Sigmoid colon (tissue), 7 donors: ENCODE measurements around the gene ABI2. TPM values are rescaled to one million over a fixed set of nuclear protein-coding genes. Genes with fewer than 3 reads are reported as not detected.
"Not testable (repeated sequence)": the region's sequence is repeated elsewhere in the genome, so short reads cannot be mapped to it uniquely, and the experiment has no call there.

Source experiments
- DNase-seq: peaks from one replicate; pipeline ENCODE4 v3.0.0-alpha.2; 2019
- H3K27ac ChIP-seq, 4 donors: fragments of 200-600 bp; sonication (generic); one replicate each; pipeline ENCODE4 v1.5.1; 2016 to 2019; ENCODE audit warnings: mild to moderate bottlenecking in 1 of 4
- H3K27me3 ChIP-seq, 3 donors: fragments of 200-600 bp; sonication (generic); one replicate each; pipeline ENCODE4 v1.5.1; 2019; ENCODE audit warnings: mild to moderate bottlenecking in 1 of 3
- H3K36me3 ChIP-seq, 4 donors: fragments of 200-600 bp; sonication (generic); one replicate each; pipeline ENCODE4 v1.5.1; 2016 to 2019
- H3K4me1 ChIP-seq, 4 donors: fragments of 200-600 bp; sonication (generic); one replicate each; pipeline ENCODE4 v1.5.1; 2017 to 2019
- H3K4me3 ChIP-seq, 4 donors: fragments of 200-600 bp; sonication (generic); one replicate each; pipeline ENCODE4 v1.5.1; 2017 to 2019; ENCODE audit warnings: mild to moderate bottlenecking in 2 of 4, moderate library complexity in 1 of 4
- H3K9me3 ChIP-seq, 4 donors: fragments of 200-600 bp in 3 of 4; sonication (generic) in 3 of 4; one replicate each; pipeline versions ENCODE4 v1.5.1 to v1.6.1; 2013 to 2019
- CTCF ChIP-seq, 4 experiments: fragments of 450-650 bp in 3 of 4; fragments of 200-600 bp in 1 of 4; IDR thresholded peaks; one replicate each; pipeline ENCODE4 v1.5.1; 2016 to 2019; ENCODE audit warnings: antibody characterized with exemption in 4 of 4, mild to moderate bottlenecking in 3 of 4, moderate library complexity in 2 of 4
- EP300 ChIP-seq, 4 donors: sonication (generic); formaldehyde crosslinking; IDR thresholded peaks; one replicate each; pipeline ENCODE4 v1.6.1; 2017; ENCODE audit warnings: antibody characterized with exemption in 4 of 4
- POLR2A ChIP-seq, 2 donors: fragments of 450-650 bp; IDR thresholded peaks; one replicate each; pipeline ENCODE4 v1.6.1; 2016; ENCODE audit warnings: antibody characterized with exemption in 2 of 2, mild to moderate bottlenecking in 2 of 2, moderate library complexity in 2 of 2
- POLR2AphosphoS5 ChIP-seq, 4 donors: sonication (generic); formaldehyde crosslinking; IDR thresholded peaks; one replicate each; pipeline ENCODE4 v1.6.1; 2017; ENCODE audit warnings: antibody characterized with exemption in 4 of 4
- WGBS, 2 donors: extraction: QIAGEN DNeasy Blood & Tissue Kit; methylation state at CpG; one replicate each; pipeline ENCODE4 v1.1.7; 2013; 5-methylcytosine and 5-hydroxymethylcytosine counted together
- intact Hi-C: fragments of 100-400 bp; cut with DNase I; formaldehyde crosslinking; loops from one replicate; pipeline ENCODE4 v1.15.1; 2023
- polyA plus RNA-seq, 3 donors: library from polyadenylated mRNA; stranded (reverse); fragments of 200-250 nt; gene quantifications; one replicate each; pipeline ENCODE4 v1.2.3, GENCODE V29; 2013
- total RNA-seq, 4 donors: library from RNA; depleted of rRNA; stranded (reverse); fragments of >200 nt; gene quantifications; one replicate each; pipeline ENCODE4 v1.1.0, GENCODE V29; 2016
- donor health status: healthy with polysubstance abuse.
- donor health status: Bipolar disorder and iron deficiency.
- donor health status: healthy.

ABI2 gene
- total and polyA plus RNA-seq, 7 donors, result 3.6 to 61.9 (median 38.3) TPM

GRCh38 chr2:203376173-203376572 is 48.0 kb downstream of the ABI2 start:
- H3K27me3 ChIP-seq, result no peaks in the 10 kb centered on the region
- TF ChIP-seq EP300 (IDR thresholded peaks at IDR 0.05) (no peak), POLR2AphosphoS5 (IDR thresholded peaks at IDR 0.05) (no peak), CTCF (IDR thresholded peaks at IDR 0.05) (no peak), POLR2A (IDR thresholded peaks at IDR 0.05) (no peak)
- intact Hi-C loops, result no loop called here
- no peaks in the 10 kb centered on the region for H3K4me1 ChIP-seq
- H3K4me3 ChIP-seq, result no peak overlapping the region
- no peaks in the 10 kb centered on the region for H3K9me3 ChIP-seq
- no peaks in the 10 kb centered on the region for H3K36me3 ChIP-seq
- DNase-seq, result no peak
- no peak overlapping the region for H3K27ac ChIP-seq

- TF ChIP-seq POLR2AphosphoS5 (IDR thresholded peaks at IDR 0.05) (no peak), CTCF (IDR thresholded peaks at IDR 0.05) (no peak)
- Histone ChIP-seq H3K9me3 (no peaks in the 10 kb centered on the region), H3K4me1 (no peaks in the 10 kb centered on the region), H3K27me3 (no peaks in the 10 kb centered on the region), H3K36me3 (no peaks in the 10 kb centered on the region), H3K27ac (no peak overlapping the region), H3K4me3 (no peak overlapping the region)
- 96 to 98% methylated on average over 3 of the region's 3 CpGs for WGBS, 2 donors
- intact Hi-C loops, result no loop called here
- DNase-seq, result no peak
Observed at GRCh38 chr2:203379156-203379555, 51.0 kb downstream of the ABI2 start.

GRCh38 chr2:203383038-203383437 is 54.8 kb downstream of the ABI2 start:
- no peaks in the 10 kb centered on the region for H3K36me3 ChIP-seq

GRCh38 chr2:203388153-203388552 is 60.0 kb downstream of the ABI2 start:
- H3K27me3 ChIP-seq, H3K36me3 ChIP-seq, H3K27ac ChIP-seq, H3K9me3 ChIP-seq, H3K4me3 ChIP-seq, H3K4me1 ChIP-seq, DNase-seq, intact Hi-C loops: not testable (repeated sequence)
- WGBS, 2 donors, result 95 to 97% methylated on average over 6 of the region's 6 CpGs

More at GRCh38 chr2:203383038-203383437, 54.8 kb downstream of the ABI2 start:
- Histone ChIP-seq H3K27me3 (no peaks in the 10 kb centered on the region), H3K27ac (no peak overlapping the region), H3K4me1 (no peaks in the 10 kb centered on the region), H3K4me3 (no peak overlapping the region), H3K9me3 (no peaks in the 10 kb centered on the region)
- intact Hi-C loops, result no loop called here
- WGBS, 2 donors, result 95 to 97% methylated on average over 1 of the region's 1 CpG
- no peak for DNase-seq
- no peak for TF ChIP-seq EP300 (IDR thresholded peaks at IDR 0.05)
- no peak for TF ChIP-seq POLR2A (IDR thresholded peaks at IDR 0.05)
- no peak for TF ChIP-seq POLR2AphosphoS5 (IDR thresholded peaks at IDR 0.05)
- no peak for TF ChIP-seq CTCF (IDR thresholded peaks at IDR 0.05)

GRCh38 chr2:203394519-203395227 is 66.5 kb downstream of the ABI2 start:
- WGBS, 2 donors, result 96 to 97% methylated on average over 9 of the region's 9 CpGs
- H3K4me1 ChIP-seq, result peaks cover 0 to 31% (median 18%) of the 10 kb centered on the region in 4 donors
- intact Hi-C loops, result loop anchor here (1.0 kb wide), 1 partner anchor 66 kb away; the partner anchor contains the start of gene ABI2

More at GRCh38 chr2:203394519-203395227, 66.5 kb downstream of the ABI2 start:
- peaks cover 0 to 13% (median 0%) of the 10 kb centered on the region in 4 donors for H3K36me3 ChIP-seq
- no peaks in the 10 kb centered on the region for H3K9me3 ChIP-seq
- H3K27ac ChIP-seq, result peak overlapping the region in 2 of 4 donors; percentile 12 to 52
- H3K27me3 ChIP-seq, result no peaks in the 10 kb centered on the region
- TF ChIP-seq POLR2A (IDR thresholded peaks at IDR 0.05) (no peak), EP300 (IDR thresholded peaks at IDR 0.05) (no peak), POLR2AphosphoS5 (IDR thresholded peaks at IDR 0.05) (peak in 3 of 4 donors; percentile 20 to 69 (median 59)), CTCF (IDR thresholded peaks at IDR 0.05) (no peak)
- DNase-seq, result no peak
- H3K4me3 ChIP-seq, result no peak overlapping the region
